H9 (cell line): ENCODE measurements around the gene FSTL4. TPM values are rescaled to one million over a fixed set of nuclear protein-coding genes. Genes with fewer than 3 reads are reported as not detected.

Experiments used
- DNase-seq: peaks from one replicate; pipeline ENCODE4 v3.0.0-alpha.2; 2017
- H2AFZ ChIP-seq: one replicate; pipeline ENCODE4 v1.6.1; 2013; ENCODE audit warnings: mild to moderate bottlenecking, low read length, control low read depth, moderate library complexity
- H2AK5ac ChIP-seq: 2 replicates; pipeline ENCODE4 v1.6.1; 2013; ENCODE audit warnings: low read length, control low read depth, mixed read lengths; ENCODE audit not compliant: insufficient read length
- H2BK120ac ChIP-seq: one replicate; pipeline ENCODE4 v1.6.1; 2013; ENCODE audit warnings: low read depth, mild to moderate bottlenecking, low read length, control low read depth, inconsistent platforms; ENCODE audit not compliant: poor library complexity, severe bottlenecking
- H2BK12ac ChIP-seq: 2 replicates; pipeline ENCODE4 v1.6.1; 2013; ENCODE audit warnings: low read length, control low read depth, mixed read lengths, low read depth; ENCODE audit not compliant: insufficient read length
- H2BK15ac ChIP-seq: 2 replicates; pipeline ENCODE4 v1.6.1; 2013; ENCODE audit warnings: low read depth, low read length, control low read depth
- H2BK20ac ChIP-seq: one replicate; pipeline ENCODE4 v1.6.1; 2013; ENCODE audit warnings: low read depth, mild to moderate bottlenecking, low read length, control low read depth, inconsistent platforms; ENCODE audit not compliant: poor library complexity, severe bottlenecking
- H2BK5ac ChIP-seq: 2 replicates; pipeline ENCODE4 v1.6.1; 2013; ENCODE audit warnings: low read length, control low read depth, mixed read lengths; ENCODE audit not compliant: insufficient read length
- H3K14ac ChIP-seq: 2 replicates; pipeline ENCODE4 v1.6.1; 2013; ENCODE audit warnings: low read length, control low read depth; ENCODE audit not compliant: insufficient read depth
- H3K18ac ChIP-seq: 2 replicates; pipeline ENCODE4 v1.6.1; 2013; ENCODE audit warnings: low read depth, mild to moderate bottlenecking, mixed read lengths, low read length, control low read depth; ENCODE audit not compliant: insufficient read length
- H3K23ac ChIP-seq: 2 replicates; pipeline ENCODE4 v1.6.1; 2013; ENCODE audit warnings: low read length, control low read depth, mixed read lengths, low read depth; ENCODE audit not compliant: insufficient read length
- H3K23me2 ChIP-seq: 2 replicates; pipeline ENCODE4 v1.6.1; 2013; ENCODE audit warnings: low read depth, mild to moderate bottlenecking, mixed read lengths, low read length, control low read depth; ENCODE audit not compliant: insufficient read length, poor library complexity, severe bottlenecking
- H3K27ac ChIP-seq: 2 replicates; pipeline ENCODE4 v1.5.1; 2013; ENCODE audit warnings: low read length, control low read depth, mixed read lengths, low read depth; ENCODE audit not compliant: insufficient read length
- H3K27me3 ChIP-seq: 2 replicates; pipeline ENCODE4 v1.6.1; 2013; ENCODE audit warnings: low read length, control low read depth, inconsistent platforms; ENCODE audit not compliant: insufficient read depth
- H3K4ac ChIP-seq: 2 replicates; pipeline ENCODE4 v1.6.1; 2013; ENCODE audit warnings: low read depth, mild to moderate bottlenecking, control low read depth, inconsistent platforms, low read length, moderate library complexity
- H3K4me1 ChIP-seq: 2 replicates; pipeline ENCODE4 v1.6.1; 2013; ENCODE audit warnings: low read length, control low read depth, inconsistent platforms; ENCODE audit not compliant: insufficient read depth
- H3K4me2 ChIP-seq: 2 replicates; pipeline ENCODE4 v1.6.1; 2013; ENCODE audit warnings: low read length, control low read depth, mixed read lengths; ENCODE audit not compliant: insufficient read length, insufficient read depth
- H3K56ac ChIP-seq: 2 replicates; pipeline ENCODE4 v1.6.1; 2013; ENCODE audit warnings: low read depth, mild to moderate bottlenecking, mixed read lengths, low read length, control low read depth; ENCODE audit not compliant: insufficient read length
- H3K79me1 ChIP-seq: 2 replicates; pipeline ENCODE4 v1.6.1; 2013; ENCODE audit warnings: low read depth, mild to moderate bottlenecking, moderate library complexity, low read length, control low read depth, inconsistent platforms; ENCODE audit not compliant: insufficient read depth, poor library complexity, severe bottlenecking
- H3K79me2 ChIP-seq: 2 replicates; pipeline ENCODE4 v1.6.1; 2013; ENCODE audit warnings: low read length, control low read depth, inconsistent platforms; ENCODE audit not compliant: insufficient read depth
- H3K9ac ChIP-seq: 2 replicates; pipeline ENCODE4 v1.6.1; 2013; ENCODE audit warnings: low read length, control low read depth, mixed read lengths; ENCODE audit not compliant: insufficient read length; ENCODE audit errors: extremely low read depth
- H3K9me3 ChIP-seq: one replicate; pipeline ENCODE4 v1.6.1; 2013; ENCODE audit warnings: low read depth, low read length, inconsistent platforms; ENCODE audit not compliant: control insufficient read depth
- H3T11ph ChIP-seq: one replicate; pipeline ENCODE4 v1.6.1; 2013; ENCODE audit warnings: mild to moderate bottlenecking, low read length, control low read depth, inconsistent platforms
- H4K20me1 ChIP-seq: one replicate; pipeline ENCODE4 v1.6.1; 2013; ENCODE audit not compliant: control insufficient read depth, insufficient read length, insufficient read depth
- H4K5ac ChIP-seq: 2 replicates; pipeline ENCODE4 v1.6.1; 2013; ENCODE audit warnings: low read depth, mild to moderate bottlenecking, mixed read lengths, low read length, control low read depth; ENCODE audit not compliant: insufficient read length
- H4K8ac ChIP-seq: replicated peaks from 2 replicates; pipeline ENCODE4 v1.6.1; 2013; ENCODE audit warnings: low read length, control low read depth, mixed read lengths, low read depth; ENCODE audit not compliant: insufficient read length
- H4K91ac ChIP-seq: 2 replicates; pipeline ENCODE4 v1.6.1; 2013; ENCODE audit warnings: low read depth, mild to moderate bottlenecking, moderate library complexity, mixed read lengths, low read length, control low read depth; ENCODE audit not compliant: insufficient read length
- H3K27ac Mint-ChIP-seq, 3 experiments: 2 replicates in 2 of 3; 3 replicates in 1 of 3; pipeline ENCODE4 v1.8.0; 2020 to 2021; ENCODE audit warnings: mixed read lengths in 3 of 3, mild to moderate bottlenecking in 1 of 3, moderate library complexity in 1 of 3
- H3K27me3 Mint-ChIP-seq: 2 replicates; pipeline ENCODE4 v1.8.0; 2021; ENCODE audit warnings: low read depth, mild to moderate bottlenecking, moderate library complexity, mixed read lengths
- H3K36me3 Mint-ChIP-seq, 3 experiments: 2 replicates in 2 of 3; 3 replicates in 1 of 3; pipeline ENCODE4 v1.8.0; 2020 to 2021; ENCODE audit warnings: low read depth in 3 of 3, mixed read lengths in 3 of 3; ENCODE audit not compliant: insufficient read depth in 1 of 3
- H3K4me1 Mint-ChIP-seq, 2 experiments: 2 replicates each; pipeline ENCODE4 v1.8.0; 2020; ENCODE audit warnings: mixed read lengths in 2 of 2
- H3K4me3 Mint-ChIP-seq, 2 experiments: 2 replicates in 1 of 2; 3 replicates in 1 of 2; pipeline ENCODE4 v1.8.0; 2020 to 2021; ENCODE audit warnings: mild to moderate bottlenecking in 2 of 2, mixed read lengths in 2 of 2, moderate library complexity in 1 of 2
- H3K9me3 Mint-ChIP-seq, 2 experiments: 2 replicates in 1 of 2; 3 replicates in 1 of 2; pipeline ENCODE4 v1.8.0; 2020; ENCODE audit warnings: mild to moderate bottlenecking in 2 of 2, mixed read lengths in 2 of 2, moderate library complexity in 1 of 2
- WGBS: extraction: QIAGEN DNeasy Blood & Tissue Kit; methylation state at CpG from one replicate; pipeline ENCODE4 v1.1.7; 2013; ENCODE audit warnings: missing lambda C conversion rate, low lambda C conversion rate, mixed read lengths; ENCODE audit not compliant: insufficient read length; ENCODE audit errors: extremely low coverage; 5-methylcytosine and 5-hydroxymethylcytosine counted together
- total RNA-seq: library from RNA; stranded (reverse); gene quantifications from 2 replicates; pipeline ENCODE4 v1.2.1, GENCODE V29; 2021
- TF ChIP-seq, protein P1 (sequence below): fragments of 200-600 bp; sonication (generic); conservative IDR thresholded peaks from 3 replicates; pipeline ENCODE4 v1.8.0; 2021; ENCODE audit warnings: antibody characterized with exemption, mild to moderate bottlenecking

FSTL4 gene
- total RNA-seq, 1 experiment from 2014 or later, result 5.7 TPM

DNA sequence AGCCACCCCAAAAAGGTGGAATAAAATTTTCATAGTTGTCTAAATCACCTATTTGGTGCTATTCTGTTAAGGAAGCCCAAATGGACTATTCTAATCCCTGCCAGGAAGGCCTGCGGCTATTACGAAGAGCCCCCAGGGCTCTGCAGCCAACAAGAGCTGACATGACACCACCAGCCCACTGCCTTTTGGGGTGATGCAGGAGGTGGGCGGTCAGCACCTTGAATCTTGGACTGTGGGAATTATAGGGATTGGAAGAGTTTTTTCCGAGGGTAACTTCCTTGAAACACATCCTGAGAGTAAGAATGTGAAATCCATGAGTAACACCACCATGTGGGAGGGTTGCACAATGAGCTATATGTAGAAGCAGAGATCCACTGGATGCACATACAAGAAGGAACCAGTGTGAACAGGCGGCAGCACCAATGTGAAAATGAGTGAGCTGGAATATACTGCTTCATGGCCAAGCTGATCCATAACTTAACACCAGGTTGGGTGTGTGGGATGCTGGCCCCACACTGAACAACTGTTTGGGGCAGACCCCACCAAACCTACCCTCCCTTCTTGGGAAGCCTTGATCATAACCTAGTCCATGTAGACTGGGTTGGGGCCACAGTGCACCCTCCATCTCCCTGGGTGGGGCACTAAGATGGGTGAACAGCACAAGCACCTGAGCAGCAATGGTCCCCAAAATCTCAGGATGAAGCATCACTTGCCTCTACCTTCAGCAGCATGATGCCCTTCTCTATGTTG, 239.0 kb downstream of the FSTL4 start:
- H3K23me2 ChIP-seq, result no peaks in the 10 kb centered on the region
- H4K8ac ChIP-seq, result no peak overlapping the region
- no peak overlapping the region for H2BK20ac ChIP-seq
- H3T11ph ChIP-seq, result no peak overlapping the region
- Mint-ChIP-seq H3K36me3 (peaks cover 6 to 25% (median 13%) of the 10 kb centered on the region in 3 experiments), H3K4me3 (no peak overlapping the region), H3K27ac (no peak overlapping the region), H3K27me3 (peaks cover 5% of the 10 kb centered on the region), H3K4me1 (peaks cover 20 to 21% of the 10 kb centered on the region in 2 experiments), H3K9me3 (peaks cover 20 to 36% of the 10 kb centered on the region in 2 experiments)
- H4K91ac ChIP-seq, result no peak overlapping the region
- no peaks in the 10 kb centered on the region for H3K4me1 ChIP-seq
- H3K4me2 ChIP-seq, result no peak overlapping the region
- H3K9ac ChIP-seq, result no peak overlapping the region
- H3K56ac ChIP-seq, result no peak overlapping the region
- H3K14ac ChIP-seq, result no peak overlapping the region
- H2BK120ac ChIP-seq, result no peak overlapping the region
- H3K4ac ChIP-seq, result no peak overlapping the region
- no peak overlapping the region for H2BK15ac ChIP-seq
- no peaks in the 10 kb centered on the region for H3K9me3 ChIP-seq
- H3K27ac ChIP-seq, result no peak overlapping the region
- no peak overlapping the region for H3K23ac ChIP-seq
- H3K18ac ChIP-seq, result no peak overlapping the region
- H2BK5ac ChIP-seq, result no peak overlapping the region
- no peak overlapping the region for H2AFZ ChIP-seq
- TF ChIP-seq, protein P1, sequence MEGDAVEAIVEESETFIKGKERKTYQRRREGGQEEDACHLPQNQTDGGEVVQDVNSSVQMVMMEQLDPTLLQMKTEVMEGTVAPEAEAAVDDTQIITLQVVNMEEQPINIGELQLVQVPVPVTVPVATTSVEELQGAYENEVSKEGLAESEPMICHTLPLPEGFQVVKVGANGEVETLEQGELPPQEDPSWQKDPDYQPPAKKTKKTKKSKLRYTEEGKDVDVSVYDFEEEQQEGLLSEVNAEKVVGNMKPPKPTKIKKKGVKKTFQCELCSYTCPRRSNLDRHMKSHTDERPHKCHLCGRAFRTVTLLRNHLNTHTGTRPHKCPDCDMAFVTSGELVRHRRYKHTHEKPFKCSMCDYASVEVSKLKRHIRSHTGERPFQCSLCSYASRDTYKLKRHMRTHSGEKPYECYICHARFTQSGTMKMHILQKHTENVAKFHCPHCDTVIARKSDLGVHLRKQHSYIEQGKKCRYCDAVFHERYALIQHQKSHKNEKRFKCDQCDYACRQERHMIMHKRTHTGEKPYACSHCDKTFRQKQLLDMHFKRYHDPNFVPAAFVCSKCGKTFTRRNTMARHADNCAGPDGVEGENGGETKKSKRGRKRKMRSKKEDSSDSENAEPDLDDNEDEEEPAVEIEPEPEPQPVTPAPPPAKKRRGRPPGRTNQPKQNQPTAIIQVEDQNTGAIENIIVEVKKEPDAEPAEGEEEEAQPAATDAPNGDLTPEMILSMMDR, result no peak
- no peaks in the 10 kb centered on the region for H3K79me2 ChIP-seq
- H3K79me1 ChIP-seq, result no peaks in the 10 kb centered on the region
- H4K5ac ChIP-seq, result no peak overlapping the region
- no peak overlapping the region for H2BK12ac ChIP-seq
- no peak overlapping the region for H2AK5ac ChIP-seq
- no peaks in the 10 kb centered on the region for H3K27me3 ChIP-seq
- peaks cover 2% of the 10 kb centered on the region for H4K20me1 ChIP-seq
- DNase-seq, result no peak
- WGBS, result no CpG with 5 or more reads among the region's 5 CpGs
